Measurements from ENCODE around the gene DMAP1.

The DMAP1 gene

GRCh38 chr1:44256762-44257554 is 43.7 kb downstream of the DMAP1 start:
- no peak for DNase-seq

- no peak for DNase-seq
Observed at GRCh38 chr1:44259090-44259489, 45.8 kb downstream of the DMAP1 start.

GRCh38 chr1:44260792-44261170 is 47.5 kb downstream of the DMAP1 start:
- no peak for DNase-seq

GRCh38 chr1:44261171-44261817 is 48.0 kb downstream of the DMAP1 start:
- no peak for DNase-seq

DNA sequence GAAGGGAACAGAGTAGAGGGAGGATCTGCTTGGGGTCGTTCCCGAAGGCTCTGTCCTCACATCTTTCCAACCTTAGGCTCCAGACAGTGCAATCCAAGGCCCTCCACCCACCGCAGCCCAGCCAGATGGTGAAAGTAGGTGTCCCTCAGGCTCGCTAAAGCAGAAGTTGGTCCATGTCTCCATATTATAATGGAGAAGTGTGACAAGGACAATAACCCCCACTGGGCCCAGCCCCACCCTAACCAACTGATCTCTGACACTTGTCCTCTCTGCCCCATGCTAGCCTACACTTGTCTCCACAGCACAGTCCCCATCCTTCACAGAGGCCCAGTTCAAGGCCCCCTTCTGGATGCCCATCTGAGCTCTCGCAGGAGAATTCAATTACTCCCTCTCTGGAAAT is 48.7 kb downstream of the DMAP1 start:
- DNase-seq = no peak

GRCh38 chr1:44262414-44262813 is 49.1 kb downstream of the DMAP1 start:
- DNase-seq = no peak

- DNase-seq = no peak
Observed at GRCh38 chr1:44262816-44263567, 49.7 kb downstream of the DMAP1 start.

DNA sequence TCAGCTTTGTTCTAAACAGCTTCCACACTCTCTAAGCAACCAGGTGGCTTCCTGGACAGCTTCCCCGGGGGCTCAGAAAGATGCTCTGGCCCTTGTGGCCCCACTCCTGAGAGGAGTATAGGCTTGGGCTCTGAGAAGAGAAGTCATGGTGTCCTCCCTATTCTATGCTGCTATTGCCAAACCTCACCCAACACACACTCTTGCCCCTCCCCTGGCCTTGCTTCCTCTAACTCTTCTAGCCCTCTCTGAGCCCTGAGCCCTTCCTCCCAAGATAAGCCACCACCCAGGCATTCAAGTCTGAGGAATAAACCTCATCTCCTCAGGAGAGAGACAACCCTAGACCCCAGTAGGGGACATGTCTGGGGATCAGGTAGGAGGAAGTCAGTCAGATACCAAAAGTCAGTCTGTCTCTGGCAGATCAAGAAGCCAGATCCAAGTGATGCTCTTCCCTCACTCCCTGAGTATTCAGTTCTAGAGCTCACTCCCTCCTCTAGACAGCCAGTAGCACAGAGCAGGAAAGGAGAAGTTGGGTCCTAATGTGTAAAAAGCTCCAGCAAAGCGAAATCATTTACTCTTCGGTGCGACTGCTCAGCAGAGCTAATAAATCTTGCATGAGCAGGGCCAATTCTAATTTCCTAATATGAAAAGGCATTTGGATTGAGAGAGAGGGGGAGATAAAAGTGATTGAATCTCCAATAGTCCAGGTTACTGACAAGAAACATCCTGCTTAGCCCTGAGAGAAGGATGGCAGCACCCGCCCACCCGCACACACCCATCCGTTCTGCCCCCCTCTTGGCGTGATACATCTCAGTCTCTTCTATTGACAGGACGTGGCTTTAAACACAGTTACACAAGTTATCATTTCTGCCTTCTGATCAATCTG is 50.5 kb downstream of the DMAP1 start:
- DNase-seq = no peak

GRCh38 chr1:44264451-44264771 is 51.1 kb downstream of the DMAP1 start:
- no peak for DNase-seq

- DNase-seq = no peak
Observed at GRCh38 chr1:44265656-44266358, 52.5 kb downstream of the DMAP1 start.

- no peak for DNase-seq
Observed at GRCh38 chr1:44266400-44267344, 53.4 kb downstream of the DMAP1 start.

GRCh38 chr1:44267438-44267837 is 54.2 kb downstream of the DMAP1 start:
- no peak for DNase-seq

DNA sequence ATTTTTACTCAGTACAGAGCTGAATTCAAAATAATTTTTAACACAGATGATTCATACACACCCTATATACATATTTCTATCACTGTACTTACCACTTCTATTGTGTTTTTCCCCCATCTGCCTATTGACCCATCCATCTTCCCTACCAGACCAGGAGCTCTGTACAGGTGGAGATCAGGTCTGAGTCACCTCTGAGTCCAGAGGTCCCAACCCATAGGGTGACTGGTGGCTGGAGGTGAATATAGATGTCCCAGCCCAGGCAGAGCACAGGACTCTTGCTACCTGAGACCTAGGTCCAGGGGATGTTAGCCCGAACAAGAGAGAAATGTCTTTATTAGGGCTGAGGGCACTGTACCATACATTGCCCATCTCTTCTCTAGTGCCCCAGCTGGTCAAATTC is 54.8 kb downstream of the DMAP1 start:
- DNase-seq = no peak

All from GF-D8 (cell line).